Measurements from ENCODE around the gene CATSPERZ. TPM values are rescaled to one million over a fixed set of nuclear protein-coding genes. Genes with fewer than 3 reads are reported as not detected.

CATSPERZ gene
- total and polyA plus RNA-seq, 2 of the 8 experiments (the other 6 are each of a cell fraction or from before 2014, with no cell fraction given) = 0.77 TPM; not detected in 1

GRCh38 chr11:64317961-64318765 lies 18.0 kb downstream of the CATSPERZ start, which contains the start of gene PRDX5 (continued):
- peak; percentile 61 for TF ChIP-seq TAF7 (optimal IDR thresholded peaks at IDR 0.05; ENCODE audit: borderline replicate concordance, low read depth, low read length)
- no peak for TF ChIP-seq SRF (IDR thresholded peaks at IDR 0.05; ENCODE audit: low read depth, low read length)
- TF ChIP-seq CTBP2 (IDR thresholded peaks at IDR 0.05; ENCODE audit: borderline replicate concordance, insufficient read depth, insufficient read length, low read length) = no peak
- TF ChIP-seq PHF8 (conservative IDR thresholded peaks at IDR 0.05; ENCODE audit: low read depth, low read length) = peak; percentile 72
- no peak for TF ChIP-seq RBBP5 (IDR thresholded peaks at IDR 0.05; ENCODE audit: borderline replicate concordance, low read depth, low read length)
- no peak for TF ChIP-seq EP300 (IDR thresholded peaks at IDR 0.05; ENCODE audit: borderline replicate concordance in 1 of 2, low read depth in 2 of 2, low read length in 2 of 2)
- TF ChIP-seq POU5F1 (IDR thresholded peaks at IDR 0.05; ENCODE audit: low read depth, low read length) = no peak
- TF ChIP-seq BACH1 (IDR thresholded peaks at IDR 0.05; ENCODE audit: low read length) = peak; percentile 7; the same call in 1 of the 2 replicates
- TF ChIP-seq NRF1 (IDR thresholded peaks at IDR 0.05; ENCODE audit: low read depth, low read length) = peak; percentile 86
- TF ChIP-seq BCL11A (IDR thresholded peaks at IDR 0.05; ENCODE audit: low read depth in 2 of 2, low read length in 2 of 2) = no peak
- TF ChIP-seq, protein P1, sequence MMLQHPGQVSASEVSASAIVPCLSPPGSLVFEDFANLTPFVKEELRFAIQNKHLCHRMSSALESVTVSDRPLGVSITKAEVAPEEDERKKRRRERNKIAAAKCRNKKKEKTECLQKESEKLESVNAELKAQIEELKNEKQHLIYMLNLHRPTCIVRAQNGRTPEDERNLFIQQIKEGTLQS (IDR thresholded peaks at IDR 0.05; ENCODE audit: insufficient read depth, low read depth, low read length) = 0 out of 2 replicates have a peak, but pooled peaks have one; percentile 10
- no peak for TF ChIP-seq CREB1 (IDR thresholded peaks at IDR 0.05)
- no peak for TF ChIP-seq SAP30 (IDR thresholded peaks at IDR 0.05; ENCODE audit: insufficient read depth, insufficient replicate concordance, low read length)
- TF ChIP-seq SUZ12 (IDR thresholded peaks at IDR 0.05; ENCODE audit: low read length) = no peak
- TF ChIP-seq GTF2F1 (IDR thresholded peaks at IDR 0.05; ENCODE audit: borderline replicate concordance, low read depth, low read length) = no peak
- no peak for TF ChIP-seq EGR1 (IDR thresholded peaks at IDR 0.05; ENCODE audit: borderline replicate concordance, low read depth, low read length)
- no peak for TF ChIP-seq RXRA (IDR thresholded peaks at IDR 0.05; ENCODE audit: insufficient read depth, low read depth, low read length)
- no peak for TF ChIP-seq TAF1 (IDR thresholded peaks at IDR 0.05; ENCODE audit: low read depth, low read length)
- peak; percentile 47 for TF ChIP-seq ASH2L (IDR thresholded peaks at IDR 0.05; ENCODE audit: low read length)
- TF ChIP-seq MAFK (IDR thresholded peaks at IDR 0.05; ENCODE audit: low read depth, low read length) = no peak
